AG20443 (cell line): Measurements from ENCODE around the gene KIF26B.
"Not testable (repeated sequence)": the region's sequence is repeated elsewhere in the genome, so short reads cannot be mapped to it uniquely, and the experiment has no call there.

Source experiments
- DNase-seq: peaks from one replicate; pipeline ENCODE4 v3.0.0; 2012; ENCODE audit warnings: low spot score, mixed read lengths

The KIF26B gene

DNA sequence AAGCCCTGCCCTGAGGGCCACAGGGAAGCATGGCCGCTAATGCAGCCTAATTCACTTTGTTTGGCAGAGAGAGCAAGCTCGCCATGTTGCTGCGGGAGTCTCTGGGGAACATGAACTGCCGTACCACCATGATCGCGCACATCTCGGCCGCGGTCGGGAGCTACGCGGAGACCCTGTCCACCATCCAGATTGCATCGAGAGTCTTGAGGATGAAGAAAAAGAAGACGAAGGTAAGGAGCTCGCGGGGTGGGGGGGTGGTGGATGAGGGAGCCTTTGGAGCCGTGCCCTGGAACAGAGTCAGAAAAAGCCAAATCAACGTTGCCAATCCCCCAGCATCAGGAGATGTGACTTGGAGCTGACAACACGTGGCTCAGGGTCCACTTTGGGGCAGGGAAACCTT is 529.4 kb downstream of the KIF26B start:
- no peak for DNase-seq

DNA sequence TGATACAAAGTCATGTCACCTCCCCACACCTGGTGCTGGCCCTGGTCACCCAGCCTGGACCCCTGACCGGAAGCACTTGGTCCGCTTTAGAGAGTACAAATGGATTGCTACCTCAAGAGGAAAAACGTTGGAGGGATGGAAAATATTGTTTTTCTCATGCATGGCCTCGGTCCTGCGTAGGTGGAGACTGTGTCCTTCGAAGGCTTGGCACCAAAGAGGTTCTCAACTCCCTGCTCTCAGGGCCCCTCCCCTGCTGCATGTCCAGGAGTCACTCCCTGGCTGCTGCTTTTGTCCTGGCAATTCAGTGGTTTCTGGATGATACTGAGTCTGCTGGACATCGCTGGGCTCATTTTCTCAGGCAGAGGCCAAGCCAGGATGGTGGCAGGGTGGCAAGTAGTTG is 529.8 kb downstream of the KIF26B start:
- no peak for DNase-seq

DNA sequence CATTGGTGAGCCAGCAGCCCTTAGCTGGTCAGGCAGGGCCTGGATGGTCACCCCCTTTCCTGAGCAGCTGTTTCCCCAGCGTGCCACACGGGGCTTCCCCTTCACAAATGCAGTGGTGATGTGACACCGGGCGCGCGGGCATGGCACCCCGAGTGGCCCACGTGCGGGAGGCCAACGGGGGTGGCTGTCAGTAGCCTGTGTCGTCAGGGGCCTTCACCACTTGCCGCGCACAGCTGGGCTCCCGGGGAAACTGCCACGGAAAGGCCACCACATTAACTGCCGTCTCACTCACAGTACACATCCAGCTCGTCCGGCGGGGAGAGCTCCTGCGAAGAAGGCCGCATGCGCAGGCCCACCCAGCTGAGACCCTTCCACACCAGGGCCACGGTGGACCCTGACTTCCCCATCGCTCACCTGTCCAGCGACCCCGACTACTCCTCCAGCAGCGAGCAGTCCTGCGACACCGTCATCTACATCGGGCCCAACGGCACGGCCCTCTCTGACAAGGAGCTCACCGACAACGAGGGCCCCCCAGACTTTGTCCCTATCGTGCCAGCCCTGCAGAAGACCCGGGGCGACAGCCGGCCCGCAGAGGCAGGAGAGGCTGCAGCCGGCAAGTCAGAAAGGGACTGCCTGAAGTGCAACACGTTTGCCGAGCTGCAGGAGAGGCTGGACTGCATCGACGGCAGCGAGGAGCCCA is 530.5 kb downstream of the KIF26B start:
- DNase-seq = no peak

DNA sequence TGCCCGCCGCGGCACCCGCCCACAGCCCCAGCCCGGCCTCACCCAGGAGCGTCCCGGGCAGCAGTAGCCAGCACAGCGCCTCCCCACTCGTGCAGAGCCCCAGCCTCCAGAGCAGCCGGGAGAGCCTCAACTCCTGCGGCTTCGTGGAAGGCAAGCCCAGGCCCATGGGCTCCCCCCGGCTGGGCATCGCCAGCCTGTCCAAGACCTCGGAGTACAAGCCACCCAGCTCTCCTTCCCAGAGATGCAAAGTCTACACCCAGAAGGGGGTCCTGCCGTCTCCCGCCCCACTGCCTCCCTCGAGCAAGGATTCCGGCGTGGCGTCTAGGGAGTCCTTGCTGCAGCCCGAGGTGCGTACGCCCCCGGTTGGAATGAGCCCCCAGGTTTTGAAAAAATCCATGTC is 531.2 kb downstream of the KIF26B start:
- no peak for DNase-seq

DNA sequence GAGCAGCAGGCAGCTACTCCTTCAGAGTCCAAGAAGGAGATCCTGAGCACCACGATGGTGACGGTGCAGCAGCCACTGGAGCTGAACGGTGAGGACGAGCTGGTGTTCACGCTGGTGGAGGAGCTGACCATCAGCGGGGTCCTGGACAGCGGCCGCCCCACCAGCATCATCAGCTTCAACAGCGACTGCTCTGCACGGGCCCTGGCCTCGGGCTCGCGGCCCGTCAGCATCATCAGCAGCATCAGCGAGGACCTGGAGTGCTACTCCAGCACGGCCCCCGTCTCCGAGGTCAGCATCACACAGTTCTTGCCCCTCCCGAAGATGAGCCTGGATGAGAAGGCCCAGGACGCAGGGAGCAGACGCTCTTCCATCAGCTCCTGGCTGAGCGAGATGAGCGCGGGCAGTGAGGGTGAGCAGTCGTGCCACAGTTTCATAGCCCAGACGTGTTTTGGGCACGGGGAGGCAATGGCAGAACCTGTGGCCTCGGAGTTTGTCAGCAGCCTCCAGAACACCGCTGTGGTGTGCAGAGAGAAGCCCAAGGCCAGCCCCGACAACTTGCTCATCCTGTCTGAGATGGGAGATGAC is 531.8 kb downstream of the KIF26B start:
- DNase-seq = no peak

DNA sequence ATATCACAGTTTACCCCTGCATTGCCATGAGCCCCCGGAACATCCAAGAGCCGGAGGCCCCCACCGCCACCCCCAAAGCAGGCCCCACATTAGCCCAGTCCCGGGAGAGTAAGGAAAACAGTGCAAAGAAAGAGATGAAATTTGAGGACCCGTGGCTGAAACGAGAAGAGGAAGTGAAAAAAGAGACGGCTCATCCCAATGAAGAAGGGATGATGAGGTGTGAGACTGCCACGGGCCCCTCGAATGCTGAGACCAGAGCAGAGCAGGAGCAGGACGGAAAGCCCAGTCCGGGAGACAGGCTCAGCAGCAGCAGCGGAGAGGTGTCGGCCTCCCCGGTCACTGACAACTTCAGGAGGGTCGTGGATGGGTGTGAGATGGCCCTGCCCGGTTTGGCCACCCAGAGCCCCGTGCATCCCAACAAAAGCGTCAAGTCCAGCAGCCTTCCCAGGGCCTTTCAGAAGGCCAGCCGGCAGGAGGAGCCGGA is 532.4 kb downstream of the KIF26B start:
- DNase-seq = no peak

DNA sequence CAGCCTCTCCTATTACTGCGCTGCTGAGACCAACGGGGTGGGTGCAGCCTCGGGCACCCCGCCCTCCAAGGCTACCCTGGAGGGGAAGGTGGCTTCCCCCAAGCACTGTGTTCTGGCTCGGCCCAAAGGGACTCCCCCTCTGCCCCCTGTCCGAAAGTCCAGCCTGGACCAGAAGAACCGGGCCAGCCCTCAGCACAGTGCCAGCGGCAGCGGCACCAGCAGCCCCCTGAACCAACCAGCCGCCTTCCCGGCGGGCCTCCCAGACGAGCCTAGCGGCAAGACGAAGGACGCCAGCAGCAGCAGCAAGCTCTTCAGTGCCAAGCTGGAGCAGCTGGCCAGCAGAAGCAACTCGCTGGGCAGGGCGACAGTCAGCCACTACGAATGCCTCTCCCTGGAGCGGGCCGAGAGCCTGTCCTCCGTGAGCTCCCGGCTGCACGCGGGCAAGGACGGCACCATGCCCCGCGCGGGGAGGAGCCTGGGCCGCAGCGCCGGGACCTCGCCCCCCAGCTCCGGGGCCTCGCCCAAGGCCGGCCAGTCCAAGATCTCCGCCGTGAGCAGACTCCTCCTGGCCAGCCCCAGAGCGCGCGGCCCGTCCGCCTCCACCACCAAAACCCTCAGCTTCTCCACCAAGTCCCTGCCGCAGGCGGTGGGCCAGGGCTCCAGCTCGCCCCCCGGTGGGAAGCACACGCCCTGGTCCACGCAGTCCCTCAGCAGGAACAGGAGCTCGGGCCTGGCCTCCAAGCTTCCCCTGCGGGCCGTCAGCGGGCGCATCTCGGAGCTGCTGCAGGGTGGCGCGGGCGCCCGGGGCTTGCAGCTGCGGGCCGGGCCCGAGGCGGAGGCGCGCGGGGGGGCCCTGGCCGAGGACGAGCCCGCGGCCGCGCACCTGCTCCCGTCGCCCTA is 533.1 kb downstream of the KIF26B start:
- DNase-seq = no peak

DNA sequence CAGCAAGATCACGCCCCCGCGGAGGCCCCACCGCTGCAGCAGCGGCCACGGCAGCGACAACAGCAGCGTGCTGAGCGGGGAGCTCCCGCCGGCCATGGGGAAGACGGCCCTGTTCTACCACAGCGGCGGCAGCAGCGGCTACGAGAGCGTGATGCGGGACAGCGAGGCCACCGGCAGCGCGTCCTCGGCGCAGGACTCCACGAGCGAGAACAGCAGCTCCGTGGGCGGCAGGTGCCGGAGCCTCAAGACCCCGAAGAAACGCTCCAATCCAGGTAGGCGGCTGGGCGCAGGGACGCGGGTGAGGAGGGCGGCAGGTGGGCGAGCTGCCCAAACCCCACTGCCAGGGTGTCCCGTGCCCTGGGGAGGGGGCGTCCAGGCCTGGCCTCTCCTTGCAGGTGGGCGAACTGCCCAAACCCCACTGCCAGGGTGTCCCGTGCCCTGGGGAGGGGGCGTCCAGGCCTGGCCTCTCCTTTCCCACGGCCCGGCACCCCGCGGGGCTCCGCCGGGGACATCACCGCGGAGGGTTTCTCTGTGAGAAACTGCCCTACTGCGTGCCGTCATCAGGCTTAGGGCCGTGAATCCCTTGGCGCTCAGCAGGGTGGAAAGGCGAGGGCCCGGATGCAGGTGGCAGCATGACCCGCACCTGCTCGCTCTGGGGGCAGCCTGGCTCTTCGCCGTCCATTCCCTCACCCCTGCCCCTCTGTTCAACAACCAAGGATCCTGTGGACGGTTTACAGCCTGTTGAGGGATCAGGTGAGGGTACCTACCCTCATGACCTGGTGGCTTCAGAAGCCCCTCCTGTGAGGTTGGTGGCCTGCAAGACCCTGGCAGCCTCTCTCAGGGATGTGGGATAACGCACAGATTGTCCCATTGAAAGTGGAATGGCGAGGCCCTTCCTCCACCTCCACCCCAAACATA is 534.0 kb downstream of the KIF26B start:
- no peak for DNase-seq

DNA sequence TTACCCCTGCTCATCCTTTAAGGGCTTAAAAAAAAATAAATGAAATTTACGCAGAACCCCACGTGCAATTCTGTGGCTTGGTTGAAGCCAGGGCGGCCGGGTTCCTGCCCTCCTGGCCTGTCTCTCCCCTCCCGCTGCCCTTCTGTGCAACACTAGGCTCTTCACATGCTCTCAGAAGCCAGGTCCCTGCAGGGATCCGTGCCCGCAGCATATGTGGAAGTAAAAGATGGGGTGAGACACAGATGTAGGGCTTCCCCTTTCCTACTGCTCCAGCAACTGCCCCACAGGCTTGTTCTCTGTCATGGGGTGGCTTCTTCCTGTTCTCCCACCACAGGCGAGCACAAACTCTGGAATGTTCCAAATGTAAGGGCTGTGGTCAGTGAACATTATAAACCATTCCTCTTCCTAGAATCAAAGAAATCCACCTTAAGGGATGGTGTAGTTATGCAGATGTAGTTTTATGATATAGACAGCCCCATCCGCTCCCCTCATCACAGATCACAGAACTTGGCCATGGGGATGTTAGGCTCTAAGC is 535.4 kb downstream of the KIF26B start:
- no peak for DNase-seq

DNA sequence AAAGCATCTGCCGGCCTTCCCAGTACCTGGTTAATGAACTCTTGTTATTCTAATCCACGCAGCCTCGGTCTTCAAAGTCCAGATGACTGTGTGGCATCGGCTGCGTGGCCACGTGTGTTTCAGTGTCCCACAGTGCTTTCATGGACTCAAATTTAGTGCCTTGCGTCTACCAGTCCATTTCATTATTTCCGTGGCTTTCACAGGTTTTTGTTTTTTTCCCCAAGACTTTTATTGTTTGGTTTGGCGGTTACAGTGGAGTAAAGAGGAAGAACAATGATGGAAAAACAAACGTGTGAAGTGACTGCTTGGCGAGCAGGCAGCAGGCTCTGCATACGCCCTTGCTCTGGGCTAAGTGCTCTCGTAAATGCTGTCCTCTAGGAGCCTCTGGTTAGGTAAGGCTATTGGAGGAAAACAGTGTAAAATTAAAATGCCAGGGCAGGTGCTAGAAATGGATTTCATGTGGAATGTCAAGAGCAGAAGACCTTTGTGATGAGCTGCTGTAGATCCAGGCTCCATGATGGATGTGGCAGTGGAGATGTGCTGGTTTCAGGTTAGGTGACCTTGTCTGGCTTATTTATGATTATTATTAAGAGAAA is 536.3 kb downstream of the KIF26B start:
- DNase-seq = no peak

DNA sequence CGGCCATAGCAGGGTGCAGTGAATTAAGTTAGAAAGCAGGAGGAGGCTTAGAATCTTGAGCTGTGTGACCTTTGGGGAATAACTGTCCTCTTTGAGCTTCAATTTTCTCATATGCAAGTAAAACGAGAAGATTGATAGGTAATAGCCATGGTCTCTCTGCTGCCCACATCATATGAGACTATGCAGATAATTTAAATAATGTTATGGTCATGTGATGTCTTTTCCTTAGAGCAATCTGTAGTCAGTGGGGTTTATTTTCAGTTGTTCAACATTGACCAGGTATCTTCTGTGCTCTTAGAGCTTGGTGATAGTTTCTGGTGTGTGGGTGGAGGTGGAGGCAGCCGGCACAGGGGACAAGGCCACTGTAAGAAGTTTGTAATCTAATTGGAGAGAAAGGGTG is 537.1 kb downstream of the KIF26B start:
- no peak for DNase-seq

DNA sequence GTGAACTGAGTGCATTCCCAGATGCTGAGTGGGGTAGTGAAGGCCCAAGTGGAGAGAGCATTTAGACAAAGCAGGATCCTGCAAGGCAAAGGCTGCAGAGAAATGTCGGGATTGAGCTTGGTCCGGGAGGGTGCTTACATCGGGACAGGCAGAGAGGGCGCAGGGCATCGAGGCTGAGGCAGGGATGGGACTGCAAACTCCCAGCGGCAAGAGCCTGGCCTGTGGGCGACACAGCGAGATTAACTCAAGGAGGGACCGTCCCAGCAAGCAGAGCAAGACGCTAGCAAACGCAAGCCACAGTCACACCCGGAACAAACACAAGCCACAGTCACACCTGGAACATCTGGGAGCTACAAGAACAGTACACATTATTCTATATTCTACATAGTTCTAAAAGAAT is 537.5 kb downstream of the KIF26B start:
- no peak for DNase-seq

DNA sequence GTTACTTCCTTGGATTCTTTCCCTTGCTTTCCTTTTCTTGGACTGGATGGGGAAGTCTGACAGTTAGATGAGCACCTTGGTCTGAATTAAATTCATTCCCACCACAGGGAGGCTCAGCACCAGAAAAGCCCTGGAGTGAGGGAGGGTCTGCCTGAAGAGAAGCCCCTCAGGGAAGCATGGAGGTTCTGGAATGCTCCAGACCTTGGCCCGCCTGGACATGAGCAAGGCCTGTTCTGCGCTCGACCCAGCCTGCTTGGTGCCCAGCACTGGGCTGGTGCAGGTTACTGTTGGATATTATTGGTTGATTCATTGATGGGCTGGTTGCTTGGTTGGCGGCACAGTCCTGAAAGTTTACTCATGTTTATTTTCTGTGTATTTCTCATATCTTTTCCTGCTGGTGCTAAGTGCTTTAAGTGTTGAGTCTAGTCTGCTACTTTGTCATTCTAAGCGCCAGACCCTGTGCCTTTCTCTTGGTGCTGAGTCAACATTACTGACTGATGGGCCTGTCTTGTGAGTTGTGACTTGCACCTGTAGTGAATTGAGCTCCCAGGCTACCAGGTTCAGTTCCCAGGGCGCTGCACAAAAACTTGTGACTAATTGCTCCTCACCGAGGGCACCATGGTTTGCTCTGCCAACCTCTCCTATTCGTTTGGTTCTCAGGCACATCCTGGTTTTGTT is 538.5 kb downstream of the KIF26B start:
- DNase-seq = no peak

DNA sequence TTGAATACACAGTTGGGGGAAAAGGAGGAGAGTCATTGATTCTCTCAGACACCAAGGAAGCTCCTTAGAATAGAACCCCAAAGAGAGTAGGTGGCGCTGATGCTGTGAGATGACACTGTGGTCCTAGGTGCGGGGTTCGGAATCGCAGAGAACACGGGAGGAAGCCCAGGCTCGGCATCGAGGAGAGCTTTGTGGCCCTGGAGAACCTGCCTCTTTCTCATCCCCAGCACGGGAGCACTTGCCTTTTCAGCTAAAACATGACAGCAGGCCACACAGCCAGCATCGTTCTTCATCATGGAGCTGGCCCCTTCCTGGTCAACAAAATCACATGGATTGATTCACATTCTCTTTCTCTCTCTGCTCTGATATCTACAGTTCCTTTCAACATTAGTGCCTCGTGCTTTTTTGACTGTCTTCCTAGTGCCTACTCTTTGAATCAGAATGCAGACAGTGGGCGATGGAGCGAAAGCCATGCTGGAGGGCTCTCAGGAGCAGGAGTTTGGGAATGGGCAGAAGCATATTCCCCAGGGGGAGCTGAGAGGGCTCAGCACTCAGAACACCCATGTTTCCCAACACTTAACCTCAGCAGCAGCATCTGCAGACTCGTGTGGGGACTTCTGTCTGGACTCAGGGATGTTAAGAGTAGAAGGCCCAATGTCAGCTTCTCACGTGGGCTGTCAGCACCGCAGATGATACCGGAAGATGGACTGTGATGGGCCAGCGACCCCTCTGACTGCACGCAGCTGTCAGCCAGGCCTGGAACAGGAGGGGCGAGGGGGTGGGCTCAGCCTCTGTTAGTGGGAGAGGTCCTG is 539.4 kb downstream of the KIF26B start:
- DNase-seq = no peak

DNA sequence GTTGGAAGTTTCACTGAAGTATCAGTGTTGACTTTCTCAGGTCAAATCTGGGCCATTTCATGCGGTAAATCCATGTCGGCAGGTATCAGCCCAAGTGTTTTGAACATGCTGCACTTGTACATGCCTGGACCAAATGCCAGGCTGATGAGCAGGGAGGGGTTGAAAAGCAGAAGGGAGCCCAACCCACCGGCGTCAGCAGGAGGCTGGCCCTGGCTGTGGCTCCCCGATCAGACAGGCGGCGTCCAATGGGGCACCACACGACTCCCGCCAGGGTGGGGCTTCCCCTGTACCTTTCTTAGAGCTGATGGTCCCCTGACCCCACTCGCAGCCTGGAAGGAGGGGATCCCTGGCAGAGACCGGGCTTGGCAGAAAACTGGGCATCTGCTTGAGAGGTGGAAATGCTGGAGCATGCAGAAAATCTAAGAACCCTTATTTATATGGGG is 540.0 kb downstream of the KIF26B start:
- DNase-seq = no peak

DNA sequence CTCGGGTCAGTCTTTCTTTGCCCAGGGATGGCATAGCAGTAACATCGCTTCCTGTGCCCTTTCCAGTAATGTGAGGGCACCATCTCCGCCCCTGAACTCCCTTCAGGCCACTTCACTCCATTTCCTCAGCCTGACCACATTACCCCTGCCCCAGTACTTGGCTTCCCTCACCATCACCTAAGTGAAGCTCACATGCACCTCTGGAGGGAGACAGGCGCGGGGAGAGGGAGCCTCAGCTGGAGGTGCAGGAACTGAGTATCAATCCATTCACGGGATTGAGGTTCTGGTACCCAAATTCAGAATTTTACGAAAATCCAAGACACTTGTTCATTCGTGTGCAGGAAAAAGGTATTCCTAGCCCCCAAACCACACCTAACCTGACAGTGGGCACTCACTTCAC is 540.4 kb downstream of the KIF26B start:
- DNase-seq = no peak

DNA sequence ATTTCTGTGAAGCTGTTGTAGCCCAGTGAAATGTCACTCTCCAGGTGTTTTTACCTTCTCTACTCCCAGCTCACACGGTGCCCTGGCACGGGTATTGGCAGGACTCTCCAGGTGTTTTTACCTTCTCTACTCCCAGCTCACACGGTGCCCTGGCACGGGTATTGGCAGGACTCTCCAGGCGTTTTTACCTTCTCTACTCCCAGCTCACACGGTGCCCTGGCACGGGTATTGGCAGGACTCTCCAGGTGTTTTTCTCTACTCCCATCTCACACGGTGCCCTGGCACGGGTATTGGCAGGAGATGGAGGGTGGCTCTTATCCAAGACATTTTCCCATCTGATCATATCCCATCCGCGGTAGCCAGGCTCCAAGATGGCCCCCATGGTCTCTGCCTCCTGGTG is 540.9 kb downstream of the KIF26B start:
- not testable (repeated sequence) for DNase-seq

DNA sequence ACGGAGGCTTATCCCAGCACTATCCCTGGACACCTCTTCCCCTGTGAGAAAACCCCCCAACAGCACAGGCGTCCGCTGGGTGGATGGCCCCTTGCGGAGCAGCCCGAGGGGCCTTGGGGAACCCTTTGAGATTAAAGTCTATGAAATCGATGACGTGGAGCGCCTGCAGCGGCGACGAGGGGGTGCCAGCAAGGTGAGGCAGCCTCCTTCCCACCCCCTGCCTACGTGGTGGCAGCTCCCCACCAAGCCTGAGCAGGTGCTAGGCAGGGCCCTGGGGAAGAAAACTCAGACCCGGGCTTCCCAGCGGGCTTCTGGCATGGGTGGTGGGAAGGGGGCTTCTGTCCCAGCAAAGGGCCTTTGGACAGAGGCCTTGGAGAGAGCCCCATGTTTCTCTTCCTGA is 543.3 kb downstream of the KIF26B start:
- no peak for DNase-seq

DNA sequence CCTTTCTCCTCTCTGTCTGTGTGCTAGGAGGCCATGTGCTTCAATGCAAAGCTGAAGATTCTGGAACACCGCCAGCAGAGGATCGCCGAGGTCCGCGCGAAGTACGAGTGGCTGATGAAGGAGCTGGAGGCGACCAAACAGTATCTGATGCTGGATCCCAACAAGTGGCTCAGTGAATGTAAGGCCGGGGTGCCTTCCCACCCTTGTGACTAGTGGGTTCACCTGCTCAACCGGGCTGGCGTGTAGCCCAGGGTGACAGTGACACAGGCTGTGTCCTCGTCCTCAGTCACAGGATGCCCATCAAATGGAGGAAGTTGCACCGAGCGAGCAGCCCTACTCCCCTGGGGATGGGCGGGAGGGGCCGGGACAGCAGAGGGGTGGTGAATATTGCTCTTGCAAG is 544.1 kb downstream of the KIF26B start:
- DNase-seq = no peak

DNA sequence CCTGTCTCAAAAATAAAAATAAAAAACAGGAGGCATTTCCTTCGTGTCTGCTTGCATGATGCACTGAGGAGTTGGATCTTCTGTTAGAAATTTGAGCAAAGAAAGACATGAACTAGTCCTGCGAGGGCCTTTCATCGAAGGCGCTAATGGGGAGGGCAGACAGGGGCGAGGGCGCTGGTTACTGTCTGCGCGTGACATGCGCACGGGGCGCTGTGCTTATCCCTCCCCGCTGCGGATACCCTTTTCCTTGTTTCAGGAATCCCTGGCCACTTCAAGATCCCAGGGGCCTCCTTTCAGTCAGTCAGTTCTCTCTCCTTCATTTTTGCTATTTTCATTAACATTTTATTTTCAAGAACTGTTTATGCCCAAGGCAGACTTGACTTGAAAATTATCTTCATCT is 545.8 kb downstream of the KIF26B start:
- no peak for DNase-seq
